Liver (tissue), 9 donors: ENCODE results near the gene C16orf92. TPM values are rescaled to one million over a fixed set of nuclear protein-coding genes. Genes with fewer than 3 reads are reported as not detected.

ENCODE experiments used
- DNase-seq: peaks from one replicate; pipeline ENCODE4 v3.0.0-alpha.2; 2017; ENCODE audit warnings: low spot score
- H3K27ac ChIP-seq, 2 donors: one replicate each; pipeline ENCODE4 v1.7.0; 2013; ENCODE audit warnings: inconsistent platforms in 2 of 2, low read length in 2 of 2, control low read depth in 1 of 2, low read depth in 1 of 2, mild to moderate bottlenecking in 1 of 2
- H3K27me3 ChIP-seq, 4 donors: one replicate each; pipeline versions ENCODE4 v1.6.1 to v1.7.0; 2013; ENCODE audit warnings: low read length in 3 of 4, inconsistent platforms in 1 of 4, mild to moderate bottlenecking in 1 of 4, moderate library complexity in 1 of 4; ENCODE audit not compliant: control insufficient read depth in 4 of 4, insufficient read depth in 4 of 4
- H3K36me3 ChIP-seq, 4 donors: one replicate each; pipeline versions ENCODE4 v1.6.1 to v1.7.0; 2013; ENCODE audit warnings: low read length in 3 of 4, mild to moderate bottlenecking in 3 of 4, low read depth in 1 of 4, moderate library complexity in 1 of 4; ENCODE audit not compliant: control insufficient read depth in 4 of 4, insufficient read depth in 3 of 4
- H3K4me1 ChIP-seq, 4 donors: one replicate each; pipeline versions ENCODE4 v1.6.1 to v1.7.0; 2013; ENCODE audit warnings: low read length in 3 of 4, mild to moderate bottlenecking in 3 of 4, moderate library complexity in 1 of 4; ENCODE audit not compliant: control insufficient read depth in 4 of 4, insufficient read depth in 4 of 4
- H3K4me3 ChIP-seq, 3 donors: one replicate each; pipeline versions ENCODE4 v1.6.1 to v1.7.0; 2013; ENCODE audit warnings: low read length in 3 of 3, control low read depth in 1 of 3, low read depth in 1 of 3, mild to moderate bottlenecking in 1 of 3
- H3K9ac ChIP-seq, 2 donors: one replicate each; pipeline ENCODE4 v1.7.0; 2013; ENCODE audit warnings: low read length in 2 of 2, mild to moderate bottlenecking in 2 of 2, moderate library complexity in 2 of 2, control low read depth in 1 of 2, low read depth in 1 of 2
- H3K9me3 ChIP-seq, 4 donors: one replicate each; pipeline versions ENCODE4 v1.6.1 to v1.7.0; 2013; ENCODE audit warnings: low read length in 3 of 4; ENCODE audit not compliant: control insufficient read depth in 4 of 4
- CTCF ChIP-seq: fragments of 150-350 bp; IDR thresholded peaks from 2 replicates; pipeline ENCODE4 v1.5.1; 2017; ENCODE audit warnings: improper control_type of control experiment, low read depth, low read length; ENCODE audit not compliant: missing input control
- EGR1 ChIP-seq, 2 donors: IDR thresholded peaks; 2 replicates each; pipeline ENCODE4 v1.6.1; 2016 to 2018; ENCODE audit warnings: antibody characterized with exemption in 2 of 2, low read depth in 2 of 2
- FOXA1 ChIP-seq: IDR thresholded peaks from 2 replicates; pipeline ENCODE4 v1.6.1; 2016; ENCODE audit warnings: antibody characterized with exemption
- FOXA2 ChIP-seq: IDR thresholded peaks from 2 replicates; pipeline ENCODE4 v1.6.1; 2016; ENCODE audit warnings: antibody characterized with exemption
- GABPA ChIP-seq, 2 donors: IDR thresholded peaks in 1 of 2; conservative IDR thresholded peaks in 1 of 2; 2 replicates each; pipeline ENCODE4 v1.6.1; 2016; ENCODE audit warnings: antibody characterized with exemption in 2 of 2, mild to moderate bottlenecking in 1 of 2, moderate library complexity in 1 of 2
- HNF4A ChIP-seq, 2 donors: conservative IDR thresholded peaks; 2 replicates each; pipeline ENCODE4 v1.6.1; 2016; ENCODE audit warnings: antibody characterized with exemption in 2 of 2, mild to moderate bottlenecking in 2 of 2
- HNF4G ChIP-seq: IDR thresholded peaks from 2 replicates; pipeline ENCODE4 v1.6.1; 2016; ENCODE audit warnings: antibody characterized with exemption
- JUND ChIP-seq, 2 donors: IDR thresholded peaks; 2 replicates each; pipeline ENCODE4 v1.6.1; 2016; ENCODE audit warnings: antibody characterized with exemption in 2 of 2
- NR2F2 ChIP-seq: IDR thresholded peaks from 2 replicates; pipeline ENCODE4 v1.6.1; 2016; ENCODE audit warnings: antibody characterized with exemption
- RAD21 ChIP-seq, 2 donors: IDR thresholded peaks; 2 replicates each; pipeline ENCODE4 v1.6.1; 2016; ENCODE audit warnings: antibody characterized with exemption in 2 of 2, mild to moderate bottlenecking in 2 of 2
- REST ChIP-seq: IDR thresholded peaks from 2 replicates; pipeline ENCODE4 v1.6.1; 2016; ENCODE audit warnings: antibody characterized with exemption, mild to moderate bottlenecking
- RXRA ChIP-seq, 2 donors: IDR thresholded peaks; 2 replicates each; pipeline ENCODE4 v1.6.1; 2017 to 2018; ENCODE audit warnings: antibody characterized with exemption in 2 of 2, mild to moderate bottlenecking in 1 of 2
- SP1 ChIP-seq: IDR thresholded peaks from 2 replicates; pipeline ENCODE4 v1.6.1; 2018; ENCODE audit warnings: antibody characterized with exemption, mild to moderate bottlenecking
- TAF1 ChIP-seq: conservative IDR thresholded peaks from 2 replicates; pipeline ENCODE4 v1.6.1; 2016; ENCODE audit warnings: antibody characterized with exemption, mild to moderate bottlenecking
- WGBS: extraction: QIAGEN DNeasy Blood & Tissue Kit; methylation state at CpG from one replicate; pipeline ENCODE4 v1.1.7; 2013; 5-methylcytosine and 5-hydroxymethylcytosine counted together
- polyA plus RNA-seq, 2 donors: library from polyadenylated mRNA; stranded (reverse) in 1 of 2; unstranded in 1 of 2; fragments of 200-250 nt in 1 of 2; fragments of >200 nt in 1 of 2; fragmentation: Nextera tagmentation in 1 of 2; extraction: Ambion mirVana in 1 of 2; gene quantifications; one replicate each; pipeline versions ENCODE4 v1.2.1 to v1.2.3, GENCODE V29; 2013 to 2015
- total RNA-seq, 2 donors: library from RNA; depleted of rRNA; stranded (reverse); fragments of >200 nt; gene quantifications; one replicate each; pipeline ENCODE4 v1.2.3, GENCODE V29; 2014
- TF ChIP-seq, protein P1 (sequence below): IDR thresholded peaks from 2 replicates; pipeline ENCODE4 v1.6.1; 2016; ENCODE audit warnings: antibody characterized with exemption
- TF ChIP-seq, protein P2 (sequence below): IDR thresholded peaks from 2 replicates; pipeline ENCODE4 v1.6.1; 2016; ENCODE audit warnings: antibody characterized with exemption
- donor health status: healthy.
- donor health status: healthy.
- donor health status: healthy.
- donor health status: healthy.
- donor health status: healthy.

Gene C16orf92
- total and polyA plus RNA-seq, 4 donors: not detected

GRCh38 chr16:29982560-29983419 lies 40.2 kb upstream of the C16orf92 start:
- 91% methylated on average over 24 of the region's 24 CpGs for WGBS
- no peak for TF ChIP-seq NR2F2
- no peak for TF ChIP-seq EGR1 (IDR thresholded peaks at IDR 0.05; ENCODE audit: low read depth in 2 of 2)
- no peak for TF ChIP-seq HNF4G
- TF ChIP-seq, protein P1, sequence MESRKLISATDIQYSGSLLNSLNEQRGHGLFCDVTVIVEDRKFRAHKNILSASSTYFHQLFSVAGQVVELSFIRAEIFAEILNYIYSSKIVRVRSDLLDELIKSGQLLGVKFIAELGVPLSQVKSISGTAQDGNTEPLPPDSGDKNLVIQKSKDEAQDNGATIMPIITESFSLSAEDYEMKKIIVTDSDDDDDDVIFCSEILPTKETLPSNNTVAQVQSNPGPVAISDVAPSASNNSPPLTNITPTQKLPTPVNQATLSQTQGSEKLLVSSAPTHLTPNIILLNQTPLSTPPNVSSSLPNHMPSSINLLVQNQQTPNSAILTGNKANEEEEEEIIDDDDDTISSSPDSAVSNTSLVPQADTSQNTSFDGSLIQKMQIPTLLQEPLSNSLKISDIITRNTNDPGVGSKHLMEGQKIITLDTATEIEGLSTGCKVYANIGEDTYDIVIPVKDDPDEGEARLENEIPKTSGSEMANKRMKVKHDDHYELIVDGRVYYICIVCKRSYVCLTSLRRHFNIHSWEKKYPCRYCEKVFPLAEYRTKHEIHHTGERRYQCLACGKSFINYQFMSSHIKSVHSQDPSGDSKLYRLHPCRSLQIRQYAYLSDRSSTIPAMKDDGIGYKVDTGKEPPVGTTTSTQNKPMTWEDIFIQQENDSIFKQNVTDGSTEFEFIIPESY: no peak
- no peak for TF ChIP-seq TAF1
- TF ChIP-seq SP1: no peak
- no peak for TF ChIP-seq RAD21 (IDR thresholded peaks at IDR 0.05)
- TF ChIP-seq FOXA1: no peak
- no peak for TF ChIP-seq FOXA2
- TF ChIP-seq, protein P2, sequence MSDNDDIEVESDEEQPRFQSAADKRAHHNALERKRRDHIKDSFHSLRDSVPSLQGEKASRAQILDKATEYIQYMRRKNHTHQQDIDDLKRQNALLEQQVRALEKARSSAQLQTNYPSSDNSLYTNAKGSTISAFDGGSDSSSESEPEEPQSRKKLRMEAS: no peak
- no peak for TF ChIP-seq JUND (IDR thresholded peaks at IDR 0.05)
- TF ChIP-seq HNF4A (conservative IDR thresholded peaks at IDR 0.05): no peak
- TF ChIP-seq RXRA (IDR thresholded peaks at IDR 0.05): no peak
- TF ChIP-seq REST: no peak
- no peak for TF ChIP-seq GABPA (IDR thresholded peaks at IDR 0.05 in 1 of 2, conservative IDR thresholded peaks at IDR 0.05 in 1 of 2)
- H3K27ac ChIP-seq: no peak overlapping the region

GRCh38 chr16:29983420-29984136 lies 39.4 kb upstream of the C16orf92 start:
- H3K4me1 ChIP-seq: no peaks in the 10 kb centered on the region
- no peak for DNase-seq
- H3K36me3 ChIP-seq: peaks cover 38 to 94% (median 75%) of the 10 kb centered on the region in 4 donors
- no peak overlapping the region for H3K9ac ChIP-seq
- no peaks in the 10 kb centered on the region for H3K27me3 ChIP-seq
- no peaks in the 10 kb centered on the region for H3K9me3 ChIP-seq
- no peak overlapping the region for H3K4me3 ChIP-seq
- H3K27ac ChIP-seq: no peak overlapping the region
- WGBS: 95% methylated on average over 12 of the region's 12 CpGs
- no peak for TF ChIP-seq HNF4A (conservative IDR thresholded peaks at IDR 0.05)
- no peak for TF ChIP-seq REST
- TF ChIP-seq JUND (IDR thresholded peaks at IDR 0.05): no peak
- TF ChIP-seq, protein P1: no peak
- TF ChIP-seq CTCF: no peak
- TF ChIP-seq FOXA1: no peak
- TF ChIP-seq RXRA (IDR thresholded peaks at IDR 0.05): no peak
- TF ChIP-seq EGR1 (IDR thresholded peaks at IDR 0.05; ENCODE audit: low read depth in 2 of 2): no peak

More at GRCh38 chr16:29982560-29983419, 40.2 kb upstream of the C16orf92 start:
- DNase-seq: no peak
- Histone ChIP-seq H3K4me3 (no peak overlapping the region), H3K27me3 (no peaks in the 10 kb centered on the region), H3K36me3 (peaks cover 37 to 93% (median 75%) of the 10 kb centered on the region in 4 donors), H3K9me3 (no peaks in the 10 kb centered on the region), H3K4me1 (no peaks in the 10 kb centered on the region), H3K9ac (no peak overlapping the region)
